VCaP (cell line): ENCODE measurements around the gene NOS1.

Source experiments
- H3K27ac ChIP-seq: fragments of 450-650 bp; 2 replicates; pipeline ENCODE4 v1.5.1; 2017
- TF ChIP-seq, protein P1 (sequence below): fragments of 450-650 bp; conservative IDR thresholded peaks from 2 replicates; pipeline ENCODE4 v1.5.1; 2017; ENCODE audit warnings: mild to moderate bottlenecking, moderate library complexity

Gene NOS1

DNA sequence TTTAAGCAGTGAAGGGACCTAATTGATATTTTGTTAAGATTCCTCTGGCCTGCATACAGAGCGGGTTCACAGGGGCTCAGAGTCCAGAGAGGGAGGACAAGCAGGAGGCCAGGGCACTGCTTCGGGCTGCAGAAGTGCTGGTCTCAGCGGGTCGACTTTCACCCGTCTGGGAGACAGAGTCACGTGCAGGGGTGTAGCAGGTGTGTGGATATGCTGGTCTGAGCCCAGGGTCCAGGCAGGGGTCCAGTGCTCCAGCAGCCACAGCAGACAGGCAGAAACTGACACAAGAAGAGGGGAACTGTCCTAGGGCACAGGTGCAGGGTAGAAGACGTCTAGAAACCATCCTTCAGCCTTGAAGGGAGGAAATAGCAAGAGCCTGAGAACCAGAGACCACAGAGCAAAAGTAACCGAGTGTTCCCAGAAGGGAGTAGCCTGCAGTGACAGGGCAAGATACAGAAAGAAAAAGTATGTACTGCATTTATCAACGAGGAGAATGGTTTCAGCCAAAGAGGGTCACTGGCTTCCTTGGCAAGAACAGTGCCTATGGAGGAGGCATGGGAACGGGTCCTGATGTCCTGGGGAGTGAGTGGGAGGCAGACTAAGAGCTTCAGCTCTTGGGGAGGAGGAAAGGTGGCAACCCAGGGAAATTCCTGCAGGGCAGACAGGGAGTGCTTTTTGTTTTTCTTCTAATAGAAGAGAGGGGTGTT, 199.8 kb downstream of the NOS1 start:
- TF ChIP-seq, protein P1, sequence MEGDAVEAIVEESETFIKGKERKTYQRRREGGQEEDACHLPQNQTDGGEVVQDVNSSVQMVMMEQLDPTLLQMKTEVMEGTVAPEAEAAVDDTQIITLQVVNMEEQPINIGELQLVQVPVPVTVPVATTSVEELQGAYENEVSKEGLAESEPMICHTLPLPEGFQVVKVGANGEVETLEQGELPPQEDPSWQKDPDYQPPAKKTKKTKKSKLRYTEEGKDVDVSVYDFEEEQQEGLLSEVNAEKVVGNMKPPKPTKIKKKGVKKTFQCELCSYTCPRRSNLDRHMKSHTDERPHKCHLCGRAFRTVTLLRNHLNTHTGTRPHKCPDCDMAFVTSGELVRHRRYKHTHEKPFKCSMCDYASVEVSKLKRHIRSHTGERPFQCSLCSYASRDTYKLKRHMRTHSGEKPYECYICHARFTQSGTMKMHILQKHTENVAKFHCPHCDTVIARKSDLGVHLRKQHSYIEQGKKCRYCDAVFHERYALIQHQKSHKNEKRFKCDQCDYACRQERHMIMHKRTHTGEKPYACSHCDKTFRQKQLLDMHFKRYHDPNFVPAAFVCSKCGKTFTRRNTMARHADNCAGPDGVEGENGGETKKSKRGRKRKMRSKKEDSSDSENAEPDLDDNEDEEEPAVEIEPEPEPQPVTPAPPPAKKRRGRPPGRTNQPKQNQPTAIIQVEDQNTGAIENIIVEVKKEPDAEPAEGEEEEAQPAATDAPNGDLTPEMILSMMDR = no peak
- H3K27ac ChIP-seq = no peak overlapping the region

DNA sequence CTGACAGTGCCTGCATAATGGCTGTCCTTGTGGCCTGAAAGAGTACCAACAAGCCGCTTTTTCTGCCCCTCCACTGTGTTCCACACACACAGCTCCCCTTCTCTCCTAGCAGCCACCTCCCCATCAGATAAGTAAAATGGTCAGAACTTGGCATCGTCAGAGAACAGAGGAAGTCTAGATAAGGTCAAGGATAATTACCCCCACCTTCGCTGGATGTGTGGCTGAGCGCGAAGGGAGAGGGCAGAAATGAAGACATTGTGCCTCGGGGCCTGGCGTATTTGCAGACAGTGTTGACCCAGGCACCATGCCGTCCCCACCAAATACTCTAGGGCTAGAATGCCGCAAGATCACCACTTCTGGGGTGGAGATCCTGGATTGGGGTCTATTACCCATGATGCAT, 201.8 kb downstream of the NOS1 start:
- TF ChIP-seq, protein P1 = no peak
- H3K27ac ChIP-seq = no peak overlapping the region

GRCh38 chr12:117158911-117159553, 202.4 kb downstream of the NOS1 start:
- TF ChIP-seq, protein P1 = no peak
- H3K27ac ChIP-seq = no peak overlapping the region
